Gastrocnemius medialis (tissue), 4 donors: Measurements from ENCODE around the gene SIDT1. TPM values are rescaled to one million over a fixed set of nuclear protein-coding genes. Genes with fewer than 3 reads are reported as not detected.

Experiments
- ATAC-seq, 2 donors: fragments of 150-250 bp; one replicate each; pipeline ENCODE4 v1.9.1; 2016
- DNase-seq, 2 donors: peaks; one replicate each; pipeline ENCODE4 v3.0.0-alpha.2; 2019
- H3K27ac ChIP-seq, 4 donors: fragments of 200-600 bp; sonication (generic); 1 replicate in 1 of 4; 2 replicates in 3 of 4; pipeline ENCODE4 v1.5.1; 2016 to 2018; ENCODE audit warnings: mild to moderate bottlenecking in 2 of 4, moderate library complexity in 1 of 4
- H3K27me3 ChIP-seq, 3 donors: fragments of 200-600 bp; sonication (generic) in 2 of 3; 1 replicate in 1 of 3; 2 replicates in 2 of 3; pipeline versions ENCODE4 v1.5.1 to v1.6.0; 2016 to 2019; ENCODE audit warnings: mild to moderate bottlenecking in 1 of 3, moderate library complexity in 1 of 3
- H3K36me3 ChIP-seq, 2 donors: fragments of 200-600 bp; sonication (generic) in 1 of 2; one replicate each; pipeline ENCODE4 v1.5.1; 2017 to 2018
- H3K4me1 ChIP-seq, 2 donors: fragments of 200-600 bp; sonication (generic) in 1 of 2; one replicate each; pipeline ENCODE4 v1.5.1; 2016 to 2017; ENCODE audit warnings: mild to moderate bottlenecking in 2 of 2
- H3K4me3 ChIP-seq, 4 donors: fragments of 200-600 bp; sonication (generic) in 3 of 4; 1 replicate in 1 of 4; 2 replicates in 3 of 4; pipeline ENCODE4 v1.5.1; 2016 to 2019; ENCODE audit warnings: mild to moderate bottlenecking in 2 of 4
- H3K9me3 ChIP-seq, 3 donors: fragments of 200-600 bp; sonication (generic) in 2 of 3; 1 replicate in 1 of 3; 2 replicates in 2 of 3; pipeline ENCODE4 v1.5.1; 2016 to 2019
- CTCF ChIP-seq, 5 experiments: fragments of 450-650 bp in 3 of 5; fragments of 200-600 bp in 2 of 5; sonication (generic) in 2 of 5; IDR thresholded peaks in 4 of 5; conservative IDR thresholded peaks in 1 of 5; 1 replicate in 4 of 5; 2 replicates in 1 of 5; pipeline ENCODE4 v1.5.1; 2016 to 2019; ENCODE audit warnings: antibody characterized with exemption in 5 of 5, mild to moderate bottlenecking in 3 of 5, moderate library complexity in 3 of 5
- POLR2A ChIP-seq, 2 donors: fragments of 450-650 bp; IDR thresholded peaks; one replicate each; pipeline ENCODE4 v1.6.1; 2017; ENCODE audit warnings: antibody characterized with exemption in 2 of 2, mild to moderate bottlenecking in 2 of 2, moderate library complexity in 2 of 2
- in situ Hi-C, 4 donors: fragments of 200-750 bp; cut with MboI; loops; one replicate each; pipeline versions ENCODE4 v1.15.0 to v1.8.0; 2017; ENCODE audit warnings: low sequenced_read_pairs in 4 of 4
- intact Hi-C: fragments of 100-400 bp; cut with DNase I; formaldehyde crosslinking; loops from one replicate; pipeline ENCODE4 v1.15.1; 2023; ENCODE audit warnings: low total_unique reads
- total RNA-seq, 4 donors: library from RNA; depleted of rRNA; stranded (reverse); fragments of >200 nt; gene quantifications; one replicate each; pipeline versions ENCODE4 v1.1.0 to v1.2.3, GENCODE V29; 2016

Gene SIDT1
- total RNA-seq, 4 donors from 2014 or later = 0.13 to 0.87 (median 0.19) TPM; not detected in 1

- ATAC-seq = no peak
Measured at GRCh38 chr3:113560271-113560670, 27.9 kb downstream of the SIDT1 start.

GRCh38 chr3:113560831-113561623, 28.7 kb downstream of the SIDT1 start:
- Histone ChIP-seq H3K4me3 (no peak overlapping the region), H3K27ac (no peak overlapping the region), H3K27me3 (no peaks in the 10 kb centered on the region), H3K4me1 (no peaks in the 10 kb centered on the region), H3K36me3 (no peaks in the 10 kb centered on the region), H3K9me3 (no peaks in the 10 kb centered on the region)
- no peak for ATAC-seq
- DNase-seq = no peak
- intact Hi-C loops = no loop called here
- in situ Hi-C loops = no loop called here
- TF ChIP-seq POLR2A (IDR thresholded peaks at IDR 0.05) (no peak), CTCF (IDR thresholded peaks at IDR 0.05 in 4 of 5, conservative IDR thresholded peaks at IDR 0.05 in 1 of 5) (no peak)

More at GRCh38 chr3:113560271-113560670, 27.9 kb downstream of the SIDT1 start:
- H3K36me3 ChIP-seq = no peaks in the 10 kb centered on the region
- TF ChIP-seq CTCF (IDR thresholded peaks at IDR 0.05 in 4 of 5, conservative IDR thresholded peaks at IDR 0.05 in 1 of 5) (no peak), POLR2A (IDR thresholded peaks at IDR 0.05) (no peak)
- no peaks in the 10 kb centered on the region for H3K9me3 ChIP-seq
- DNase-seq = no peak
- in situ Hi-C loops = no loop called here
- intact Hi-C loops = no loop called here
- H3K4me3 ChIP-seq = no peak overlapping the region
- H3K27me3 ChIP-seq = no peaks in the 10 kb centered on the region
- no peaks in the 10 kb centered on the region for H3K4me1 ChIP-seq
- no peak overlapping the region for H3K27ac ChIP-seq

GRCh38 chr3:113565555-113565954, 33.2 kb downstream of the SIDT1 start:
- H3K4me3 ChIP-seq = no peak overlapping the region
- no peaks in the 10 kb centered on the region for H3K36me3 ChIP-seq
- no peak overlapping the region for H3K27ac ChIP-seq
- H3K27me3 ChIP-seq = no peaks in the 10 kb centered on the region
- H3K4me1 ChIP-seq = no peaks in the 10 kb centered on the region
- no peaks in the 10 kb centered on the region for H3K9me3 ChIP-seq
- intact Hi-C loops (no loop called here), in situ Hi-C loops (no loop called here)
- DNase-seq (no peak), ATAC-seq (no peak)
- no peak for TF ChIP-seq POLR2A (IDR thresholded peaks at IDR 0.05)
- no peak for TF ChIP-seq CTCF (IDR thresholded peaks at IDR 0.05 in 4 of 5, conservative IDR thresholded peaks at IDR 0.05 in 1 of 5)

- in situ Hi-C loops (no loop called here), intact Hi-C loops (no loop called here)
- H3K4me3 ChIP-seq = no peak overlapping the region
- no peaks in the 10 kb centered on the region for H3K9me3 ChIP-seq
- DNase-seq (no peak), ATAC-seq (no peak)
- H3K4me1 ChIP-seq = no peaks in the 10 kb centered on the region
- no peaks in the 10 kb centered on the region for H3K36me3 ChIP-seq
- TF ChIP-seq CTCF (IDR thresholded peaks at IDR 0.05 in 4 of 5, conservative IDR thresholded peaks at IDR 0.05 in 1 of 5) = no peak
- no peak for TF ChIP-seq POLR2A (IDR thresholded peaks at IDR 0.05)
- H3K27ac ChIP-seq = no peak overlapping the region
- no peaks in the 10 kb centered on the region for H3K27me3 ChIP-seq
Measured at GRCh38 chr3:113570158-113570557, 37.8 kb downstream of the SIDT1 start.
